ENCODE data around the gene VGLL4.

The VGLL4 gene

GRCh38 chr3:11544412-11545181 lies 99.1 kb downstream of the VGLL4 start:
- no peak overlapping the region for H3K4me3 ChIP-seq (ENCODE audit: control insufficient read depth, low read depth, low read length)
- TF ChIP-seq CTCF (IDR thresholded peaks at IDR 0.05; ENCODE audit: control insufficient read depth, insufficient read depth, low read depth, low read length, missing control alignments): no peak
- no peak for DNase-seq (ENCODE audit: low read depth)

- TF ChIP-seq CTCF (IDR thresholded peaks at IDR 0.05; ENCODE audit: control insufficient read depth, insufficient read depth, low read depth, low read length, missing control alignments): no peak
These were observed 99.7 kb downstream of the VGLL4 start for GRCh38 chr3:11543948-11544387.

GRCh38 chr3:11543141-11543947 lies 100.4 kb downstream of the VGLL4 start:
- no peak for DNase-seq (ENCODE audit: low read depth)
- H3K4me3 ChIP-seq (ENCODE audit: control insufficient read depth, low read depth, low read length): no peak overlapping the region
- no peak for TF ChIP-seq CTCF (IDR thresholded peaks at IDR 0.05; ENCODE audit: control insufficient read depth, insufficient read depth, low read depth, low read length, missing control alignments)

More at GRCh38 chr3:11543948-11544387, 99.7 kb downstream of the VGLL4 start:
- no peak for DNase-seq (ENCODE audit: low read depth)
- H3K4me3 ChIP-seq (ENCODE audit: control insufficient read depth, low read depth, low read length): no peak overlapping the region

- no peak for DNase-seq (ENCODE audit: low read depth)
- H3K4me3 ChIP-seq (ENCODE audit: control insufficient read depth, low read depth, low read length): no peak overlapping the region
- no peak for TF ChIP-seq CTCF (IDR thresholded peaks at IDR 0.05; ENCODE audit: control insufficient read depth, insufficient read depth, low read depth, low read length, missing control alignments)
These were observed 101.2 kb downstream of the VGLL4 start for GRCh38 chr3:11542551-11542950.

GRCh38 chr3:11541321-11542303 lies 102.1 kb downstream of the VGLL4 start:
- no peak for TF ChIP-seq CTCF (IDR thresholded peaks at IDR 0.05; ENCODE audit: control insufficient read depth, insufficient read depth, low read depth, low read length, missing control alignments)
- DNase-seq (ENCODE audit: low read depth): no peak

GRCh38 chr3:11539677-11540076 lies 104.0 kb downstream of the VGLL4 start:
- TF ChIP-seq CTCF (IDR thresholded peaks at IDR 0.05; ENCODE audit: control insufficient read depth, insufficient read depth, low read depth, low read length, missing control alignments): no peak
- no peak for DNase-seq (ENCODE audit: low read depth)

More at GRCh38 chr3:11541321-11542303, 102.1 kb downstream of the VGLL4 start:
- no peak overlapping the region for H3K4me3 ChIP-seq (ENCODE audit: control insufficient read depth, low read depth, low read length)

More at GRCh38 chr3:11539677-11540076, 104.0 kb downstream of the VGLL4 start:
- no peak overlapping the region for H3K4me3 ChIP-seq (ENCODE audit: control insufficient read depth, low read depth, low read length)
